Mammary epithelial cell (primary cell): Measurements from ENCODE around the gene EEA1.

ENCODE experiments used
- EZH2 ChIP-seq: IDR thresholded peaks from 2 replicates; pipeline ENCODE4 v1.6.1; 2012; ENCODE audit warnings: low read length, inconsistent platforms, borderline replicate concordance
- TF ChIP-seq, protein P1 (sequence below), 2 donors: IDR thresholded peaks in 1 of 2; conservative IDR thresholded peaks in 1 of 2; 2 replicates each; pipeline ENCODE4 v1.5.1; 2011 to 2012; ENCODE audit warnings: inconsistent platforms in 2 of 2, low read length in 2 of 2, mild to moderate bottlenecking in 2 of 2, control low read depth in 1 of 2, low read depth in 1 of 2; ENCODE audit not compliant: insufficient read depth in 1 of 2; ENCODE audit errors: extremely low read depth in 1 of 2

- TF ChIP-seq, protein P1, sequence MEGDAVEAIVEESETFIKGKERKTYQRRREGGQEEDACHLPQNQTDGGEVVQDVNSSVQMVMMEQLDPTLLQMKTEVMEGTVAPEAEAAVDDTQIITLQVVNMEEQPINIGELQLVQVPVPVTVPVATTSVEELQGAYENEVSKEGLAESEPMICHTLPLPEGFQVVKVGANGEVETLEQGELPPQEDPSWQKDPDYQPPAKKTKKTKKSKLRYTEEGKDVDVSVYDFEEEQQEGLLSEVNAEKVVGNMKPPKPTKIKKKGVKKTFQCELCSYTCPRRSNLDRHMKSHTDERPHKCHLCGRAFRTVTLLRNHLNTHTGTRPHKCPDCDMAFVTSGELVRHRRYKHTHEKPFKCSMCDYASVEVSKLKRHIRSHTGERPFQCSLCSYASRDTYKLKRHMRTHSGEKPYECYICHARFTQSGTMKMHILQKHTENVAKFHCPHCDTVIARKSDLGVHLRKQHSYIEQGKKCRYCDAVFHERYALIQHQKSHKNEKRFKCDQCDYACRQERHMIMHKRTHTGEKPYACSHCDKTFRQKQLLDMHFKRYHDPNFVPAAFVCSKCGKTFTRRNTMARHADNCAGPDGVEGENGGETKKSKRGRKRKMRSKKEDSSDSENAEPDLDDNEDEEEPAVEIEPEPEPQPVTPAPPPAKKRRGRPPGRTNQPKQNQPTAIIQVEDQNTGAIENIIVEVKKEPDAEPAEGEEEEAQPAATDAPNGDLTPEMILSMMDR (conservative IDR thresholded peaks at IDR 0.05 in 1 of 2, IDR thresholded peaks at IDR 0.05 in 1 of 2; ENCODE audit: extremely low read depth in 1 of 2, insufficient read depth in 1 of 2, low read depth in 1 of 2, low read length in 2 of 2): no peak
- TF ChIP-seq EZH2: no peak
These were observed 99.3 kb downstream of the EEA1 start for GRCh38 chr12:92829686-92830282.
